ENCODE data around the gene PAQR5.

Gene PAQR5

DNA sequence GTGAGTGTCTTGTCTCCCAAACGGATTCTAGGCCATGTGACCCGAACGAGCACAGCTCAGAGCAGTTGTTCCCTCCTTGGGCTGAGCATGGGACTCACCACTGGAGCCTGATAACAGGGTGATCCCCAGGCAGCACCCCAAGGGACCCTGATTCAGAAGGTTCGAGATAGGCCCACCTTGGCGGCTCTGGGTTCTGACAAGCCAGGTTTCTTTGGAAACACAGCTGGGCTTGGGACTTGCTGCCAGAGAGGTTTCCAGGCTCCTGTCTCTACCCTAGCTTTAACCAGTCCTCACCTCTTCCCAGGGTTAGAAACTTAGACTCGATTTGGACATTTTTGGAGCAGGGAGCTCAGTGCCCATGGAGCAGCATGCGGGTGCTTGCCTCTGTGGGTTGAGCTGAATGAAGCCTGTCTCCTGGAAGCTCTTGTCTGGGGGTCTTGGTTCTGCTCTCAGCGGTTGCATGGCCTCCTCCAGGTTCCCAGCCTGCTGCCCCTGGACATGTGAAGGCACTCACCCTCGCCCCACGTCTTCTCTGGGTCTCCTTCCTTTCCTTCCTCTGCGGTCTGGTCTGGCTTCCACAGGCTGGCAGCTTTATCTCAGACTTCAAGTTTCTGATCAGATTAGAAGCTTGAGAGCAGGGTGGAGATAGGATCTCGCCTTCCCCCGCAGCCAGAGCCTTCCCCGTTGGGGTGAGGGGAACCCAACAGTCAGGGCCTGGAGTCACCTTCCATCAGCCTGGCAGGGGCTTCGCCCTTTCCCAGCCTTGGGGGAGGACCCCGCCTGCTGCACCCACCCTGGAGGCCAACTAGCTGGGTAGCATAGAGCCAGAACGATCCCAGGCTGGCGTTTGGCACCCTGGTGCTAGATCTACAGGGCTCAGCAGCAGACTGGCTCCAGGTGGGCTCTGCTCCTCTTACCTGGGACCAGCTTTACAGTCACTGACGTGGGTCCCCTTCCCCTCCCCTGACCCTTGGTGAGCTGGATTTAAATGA, 21.0 kb downstream of the PAQR5 start:
- no peak for DNase-seq (ENCODE audit: extremely low read depth, low read depth)
- TF ChIP-seq CTCF (IDR thresholded peaks at IDR 0.05; ENCODE audit: low read depth, low read length) = no peak

- DNase-seq (ENCODE audit: extremely low read depth, low read depth) = no peak
- no peak for TF ChIP-seq CTCF (IDR thresholded peaks at IDR 0.05; ENCODE audit: low read depth, low read length)
These were observed 22.4 kb downstream of the PAQR5 start for GRCh38 chr15:69320977-69321554.

- no peak for DNase-seq (ENCODE audit: extremely low read depth, low read depth)
- TF ChIP-seq CTCF (IDR thresholded peaks at IDR 0.05; ENCODE audit: low read depth, low read length) = no peak
These were observed 25.2 kb downstream of the PAQR5 start for GRCh38 chr15:69323893-69324430.

GRCh38 chr15:69324565-69324964, 25.9 kb downstream of the PAQR5 start:
- DNase-seq (ENCODE audit: extremely low read depth, low read depth) = no peak
- no peak for TF ChIP-seq CTCF (IDR thresholded peaks at IDR 0.05; ENCODE audit: low read depth, low read length)

DNA sequence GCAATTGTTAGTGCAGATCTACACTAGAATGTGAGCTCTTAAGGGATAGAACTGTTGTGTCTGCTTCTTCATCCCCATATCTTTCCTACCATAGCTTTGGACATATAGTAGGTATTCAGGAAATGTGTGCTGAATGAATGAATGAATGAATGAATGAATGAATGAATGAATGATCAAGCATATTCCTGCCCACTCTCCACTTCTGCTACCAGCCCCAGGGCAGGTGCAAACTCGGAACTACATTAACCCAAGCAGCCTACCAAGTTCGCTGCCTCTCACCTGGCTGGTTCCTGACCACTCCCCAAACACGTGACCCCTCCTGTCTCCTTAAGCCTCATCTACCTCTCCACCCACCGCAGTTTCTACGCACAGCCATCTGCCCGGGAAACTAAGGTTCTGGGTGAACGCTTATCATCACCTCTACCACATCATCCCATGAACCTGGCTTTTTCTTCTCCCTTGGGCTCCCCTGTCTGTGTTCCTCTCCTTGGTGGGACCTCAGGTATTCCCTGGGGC, 26.8 kb downstream of the PAQR5 start:
- TF ChIP-seq CTCF (IDR thresholded peaks at IDR 0.05; ENCODE audit: low read depth, low read length) = no peak

GRCh38 chr15:69328080-69328479, 29.4 kb downstream of the PAQR5 start:
- no peak for DNase-seq (ENCODE audit: extremely low read depth, low read depth)
- TF ChIP-seq CTCF (IDR thresholded peaks at IDR 0.05; ENCODE audit: low read depth, low read length) = no peak

More for the DNA sequence above, 26.8 kb downstream of the PAQR5 start:
- DNase-seq (ENCODE audit: extremely low read depth, low read depth) = no peak

DNA sequence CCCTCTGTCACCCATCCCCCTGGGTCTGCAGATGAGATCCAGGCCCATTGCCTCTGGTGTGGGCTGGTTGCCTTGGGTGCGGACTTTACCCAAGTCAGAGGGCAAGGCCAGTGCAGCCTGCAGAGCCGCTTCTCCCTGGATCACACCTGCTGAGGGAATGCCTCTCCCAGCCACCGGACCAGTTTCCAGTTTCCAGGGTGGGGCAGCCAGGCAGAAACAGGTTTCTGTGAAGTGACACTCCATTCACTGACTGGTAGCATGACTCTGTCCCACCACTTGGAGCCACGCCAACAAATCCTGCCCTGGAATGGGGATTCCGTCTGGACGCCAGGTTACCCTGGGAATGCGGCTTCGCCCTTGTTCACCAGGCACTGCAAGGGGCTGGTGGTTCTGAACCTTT, 30.0 kb downstream of the PAQR5 start:
- no peak for DNase-seq (ENCODE audit: extremely low read depth, low read depth)
- no peak for TF ChIP-seq CTCF (IDR thresholded peaks at IDR 0.05; ENCODE audit: low read depth, low read length)

All from AG09319 (cell line).